H1 (cell line): ENCODE measurements around the gene C16orf89. TPM values are rescaled to one million over a fixed set of nuclear protein-coding genes. Genes with fewer than 3 reads are reported as not detected.

ENCODE experiments used
- CTCF ChIA-PET: fragments of 300-600 bp; sonication (Branson Sonifier 250); formaldehyde crosslinking; loops from one replicate; lab custom pipeline; 2021; ENCODE audit not compliant: partially characterized antibody; lab: Charles Lee
- POLR2A ChIA-PET: fragments of 300-600 bp; sonication (Branson Sonifier 250); formaldehyde crosslinking; loops from one replicate; lab custom pipeline; 2021; ENCODE audit warnings: inconsistent platforms; ENCODE audit not compliant: partially characterized antibody; lab: Charles Lee
- DNase-seq, 2 experiments: peaks; one replicate each; pipeline versions ENCODE4 v3.0.0 to v3.0.0-alpha.2; 2010 to 2022; ENCODE audit warnings: low spot score in 2 of 2, low read depth in 1 of 2, mixed read lengths in 1 of 2
- FAIRE-seq: peaks from 2 replicates; lab custom pipeline; 2011; peaks lifted over from hg19 to GRCh38; lab: Jason Lieb, UNC
- H2AFZ ChIP-seq: 2 replicates; pipeline ENCODE4 v1.8.1; 2012; ENCODE audit warnings: low read length, inconsistent platforms
- H2AK5ac ChIP-seq: 2 replicates; pipeline ENCODE4 v1.6.1; 2013; ENCODE audit warnings: low read depth, low read length
- H2BK120ac ChIP-seq: replicated peaks from 2 replicates; pipeline ENCODE3; 2013; ENCODE audit warnings: low read depth, low read length, inconsistent platforms
- H2BK12ac ChIP-seq: 2 replicates; pipeline ENCODE4 v1.6.1; 2013; ENCODE audit warnings: low read depth, low read length
- H2BK15ac ChIP-seq: 2 replicates; pipeline ENCODE4 v1.6.1; 2013; ENCODE audit warnings: low read length
- H2BK20ac ChIP-seq: 2 replicates; pipeline ENCODE4 v1.6.1; 2013; ENCODE audit warnings: low read length
- H2BK5ac ChIP-seq: 2 replicates; pipeline ENCODE4 v1.6.1; 2013; ENCODE audit warnings: low read depth, low read length
- H3K14ac ChIP-seq: 2 replicates; pipeline ENCODE4 v1.6.1; 2013; ENCODE audit warnings: inconsistent platforms; ENCODE audit not compliant: insufficient read length
- H3K18ac ChIP-seq: 2 replicates; pipeline ENCODE4 v1.6.1; 2013; ENCODE audit warnings: low read length; ENCODE audit errors: extremely low read depth
- H3K23ac ChIP-seq: 2 replicates; pipeline ENCODE4 v1.6.1; 2013; ENCODE audit warnings: inconsistent platforms; ENCODE audit not compliant: insufficient read length
- H3K23me2 ChIP-seq: 2 replicates; pipeline ENCODE4 v1.6.1; 2013; ENCODE audit warnings: low read depth, low read length
- H3K27ac ChIP-seq: 2 replicates; pipeline ENCODE4 v1.6.1; 2011; ENCODE audit warnings: low read depth, low read length, inconsistent platforms
- H3K27me3 ChIP-seq, 4 experiments: replicated peaks in 1 of 4; 1 replicate in 1 of 4; 2 replicates in 3 of 4; pipeline versions ENCODE4 v1.6.1 to v1.8.1; 2011 to 2013; ENCODE audit warnings: low read length in 3 of 4, mild to moderate bottlenecking in 3 of 4, inconsistent platforms in 2 of 4, mixed read lengths in 2 of 4, moderate library complexity in 1 of 4; ENCODE audit not compliant: control insufficient read depth in 3 of 4, insufficient read depth in 3 of 4; ENCODE audit errors: extremely low read depth in 1 of 4
- H3K36me3 ChIP-seq, 4 experiments: 2 replicates each; pipeline versions ENCODE4 v1.6.1 to v1.8.1; 2011 to 2013; ENCODE audit warnings: mild to moderate bottlenecking in 4 of 4, low read length in 3 of 4, moderate library complexity in 2 of 4, control low read depth in 1 of 4, inconsistent platforms in 1 of 4; ENCODE audit not compliant: insufficient read depth in 4 of 4, control insufficient read depth in 2 of 4
- H3K4ac ChIP-seq: replicated peaks from 2 replicates; pipeline ENCODE3; 2013; ENCODE audit warnings: low read length, low read depth, mixed read lengths, inconsistent platforms; ENCODE audit not compliant: insufficient read length
- H3K4me1 ChIP-seq, 4 experiments: replicated peaks in 1 of 4; 1 replicate in 1 of 4; 2 replicates in 3 of 4; pipeline versions ENCODE4 v1.6.1 to v1.8.1; 2011 to 2013; ENCODE audit warnings: low read length in 3 of 4, inconsistent platforms in 2 of 4, mixed read lengths in 1 of 4; ENCODE audit not compliant: insufficient read depth in 4 of 4, control insufficient read depth in 3 of 4
- H3K4me2 ChIP-seq, 2 experiments: 2 replicates each; pipeline versions ENCODE4 v1.6.1 to v1.8.1; 2011 to 2013; ENCODE audit warnings: low read depth in 2 of 2, low read length in 2 of 2, control low read depth in 1 of 2, inconsistent platforms in 1 of 2, mild to moderate bottlenecking in 1 of 2; ENCODE audit not compliant: insufficient read depth in 1 of 2
- H3K4me3 ChIP-seq, 4 experiments: fragments of 200-600, 300-600 bp in 1 of 4; sonication (generic), shearing (Covaris generic), sonication (Bioruptor Twin) in 1 of 4; 2 replicates each; pipeline versions ENCODE4 v1.5.1 to v1.8.1; 2011 to 2016; ENCODE audit warnings: low read length in 4 of 4, low read depth in 3 of 4, control low read depth in 2 of 4, inconsistent platforms in 2 of 4, mild to moderate bottlenecking in 2 of 4, mixed read lengths in 1 of 4, moderate library complexity in 1 of 4; ENCODE audit not compliant: insufficient read depth in 2 of 4; ENCODE audit errors: extremely low read depth in 1 of 4
- H3K56ac ChIP-seq: replicated peaks from 2 replicates; pipeline ENCODE3; 2013; ENCODE audit warnings: low read depth, mild to moderate bottlenecking, mixed read lengths, low read length, inconsistent platforms; ENCODE audit not compliant: insufficient read length
- H3K79me1 ChIP-seq: 2 replicates; pipeline ENCODE4 v1.6.1; 2013; ENCODE audit warnings: low read depth, low read length, control low read depth
- H3K79me2 ChIP-seq, 2 experiments: 2 replicates each; pipeline versions ENCODE4 v1.6.1 to v1.8.1; 2012 to 2013; ENCODE audit warnings: low read length in 2 of 2, mild to moderate bottlenecking in 2 of 2, inconsistent platforms in 1 of 2; ENCODE audit not compliant: insufficient read depth in 2 of 2, control insufficient read depth in 1 of 2
- H3K9ac ChIP-seq, 4 experiments: replicated peaks in 1 of 4; 1 replicate in 1 of 4; 2 replicates in 3 of 4; pipeline versions ENCODE4 v1.6.1 to v1.8.1; 2011 to 2013; ENCODE audit warnings: low read depth in 3 of 4, low read length in 3 of 4, control low read depth in 2 of 4, mild to moderate bottlenecking in 2 of 4, moderate library complexity in 2 of 4, inconsistent platforms in 1 of 4; ENCODE audit errors: extremely low read depth in 1 of 4
- H3K9me3 ChIP-seq, 2 experiments: 2 replicates each; pipeline versions ENCODE4 v1.6.1 to v1.8.1; 2012 to 2013; ENCODE audit warnings: mild to moderate bottlenecking in 2 of 2, moderate library complexity in 2 of 2, control low read depth in 1 of 2, inconsistent platforms in 1 of 2, low read depth in 1 of 2, low read length in 1 of 2, mixed read lengths in 1 of 2; ENCODE audit not compliant: insufficient read depth in 2 of 2
- H4K20me1 ChIP-seq, 2 experiments: replicated peaks in 1 of 2; 2 replicates each; pipeline versions ENCODE3 to v1.8.1; 2011 to 2013; ENCODE audit warnings: inconsistent platforms in 2 of 2, low read length in 2 of 2, mild to moderate bottlenecking in 1 of 2; ENCODE audit not compliant: insufficient read depth in 2 of 2, control insufficient read depth in 1 of 2
- H4K5ac ChIP-seq: 2 replicates; pipeline ENCODE4 v1.6.1; 2013; ENCODE audit warnings: low read length, low read depth, mixed read lengths, inconsistent platforms; ENCODE audit not compliant: insufficient read length
- H4K8ac ChIP-seq: 2 replicates; pipeline ENCODE4 v1.8.0; 2013; ENCODE audit warnings: mild to moderate bottlenecking, moderate library complexity, low read length, inconsistent platforms; ENCODE audit not compliant: insufficient read depth; ENCODE audit errors: extremely low read depth
- H4K91ac ChIP-seq: replicated peaks from 2 replicates; pipeline ENCODE3; 2013; ENCODE audit warnings: low read length, mixed read lengths, inconsistent platforms; ENCODE audit not compliant: insufficient read length
- CBX8 ChIP-seq: fragments of 300-800, 300-1000 bp; sonication (generic); IDR thresholded peaks from 2 replicates; pipeline ENCODE4 v1.7.1; 2016; ENCODE audit warnings: low read depth, low read length, borderline replicate concordance
- CREB1 ChIP-seq: IDR thresholded peaks from 2 replicates; pipeline ENCODE4 v1.6.1; 2012; ENCODE audit warnings: inconsistent platforms
- CTBP2 ChIP-seq: IDR thresholded peaks from 2 replicates; pipeline ENCODE4 v1.7.0; 2011; ENCODE audit warnings: borderline replicate concordance, mild to moderate bottlenecking, moderate library complexity, mixed read lengths, low read length; ENCODE audit not compliant: insufficient read depth, insufficient read length
- NRF1 ChIP-seq: IDR thresholded peaks from 2 replicates; pipeline ENCODE4 v1.6.1; 2011; ENCODE audit warnings: mild to moderate bottlenecking, low read depth, low read length, improper control_type of control experiment
- RNF2 ChIP-seq: fragments of 200-900, 300-1000 bp; sonication (generic); IDR thresholded peaks from 2 replicates; pipeline ENCODE4 v1.7.1; 2016; ENCODE audit warnings: borderline replicate concordance, low read depth, mild to moderate bottlenecking, antibody characterized with exemption, low read length; ENCODE audit not compliant: poor library complexity, severe bottlenecking; ENCODE audit errors: missing control alignments
- SP4 ChIP-seq: IDR thresholded peaks from 2 replicates; pipeline ENCODE4 v1.6.1; 2012; ENCODE audit warnings: low read length, inconsistent platforms
- SUZ12 ChIP-seq: fragments of 200-600 bp; sonication (generic); IDR thresholded peaks from 2 replicates; pipeline ENCODE4 v1.6.1; 2012; ENCODE audit warnings: mild to moderate bottlenecking, inconsistent platforms, low read length, moderate library complexity, mixed read lengths
- TAF1 ChIP-seq: IDR thresholded peaks from 2 replicates; pipeline ENCODE4 v1.6.1; 2011; ENCODE audit warnings: mild to moderate bottlenecking, low read depth, low read length
- WGBS, 2 experiments: shearing (Covaris generic) in 1 of 2; methylation state at CpG; one replicate each; pipeline versions ENCODE4 v1.1.6 to v1.1.7; 2013 to 2015; ENCODE audit warnings: low lambda C conversion rate in 2 of 2, mixed read lengths in 2 of 2, inconsistent platforms in 1 of 2, low coverage in 1 of 2, missing lambda C conversion rate in 1 of 2; ENCODE audit not compliant: insufficient replicate concordance in 2 of 2, insufficient coverage in 1 of 2, insufficient read length in 1 of 2; ENCODE audit errors: extremely low coverage in 1 of 2, missing lambda C conversion rate in 1 of 2; 5-methylcytosine and 5-hydroxymethylcytosine counted together
- polyA plus RNA-seq, 7 experiments: library from polyadenylated mRNA; depleted of rRNA in 3 of 7; stranded (reverse) in 5 of 7; unstranded in 2 of 7; fragments of >200 nt in 5 of 7; fragments of 200-250 nt in 2 of 7; gene quantifications; 1 replicate in 5 of 7; 2 replicates in 1 of 7; 4 replicates in 1 of 7; pipeline versions ENCODE4 v1.2.1 to v1.2.3, GENCODE V29; 2011 to 2013; ENCODE audit warnings: missing spikeins in 2 of 7, mixed read lengths in 2 of 7
- total RNA-seq: library from RNA; stranded (reverse); fragmentation: NEBNext Ultra II Directional; extraction: Animal tissue kit (Norgen Biotek cat#: 25700); gene quantifications from 2 replicates; pipeline ENCODE4 v1.2.1, GENCODE V29; 2021
- TF ChIP-seq, protein P1 (sequence below), 3 experiments: IDR thresholded peaks; 1 replicate in 2 of 3; 2 replicates in 1 of 3; pipeline versions ENCODE4 v1.5.1 to v1.6.1; 2011; ENCODE audit warnings: low read length in 3 of 3, mild to moderate bottlenecking in 3 of 3, inconsistent platforms in 2 of 3, low read depth in 1 of 3, moderate library complexity in 1 of 3; ENCODE audit not compliant: insufficient read depth in 1 of 3; ENCODE audit errors: control extremely low read depth in 1 of 3

Gene C16orf89
- total and polyA plus RNA-seq, 2 of the 8 experiments (the other 6 are each of a cell fraction or from before 2014, with no cell fraction given) = 6.7 to 9.9 TPM

DNA sequence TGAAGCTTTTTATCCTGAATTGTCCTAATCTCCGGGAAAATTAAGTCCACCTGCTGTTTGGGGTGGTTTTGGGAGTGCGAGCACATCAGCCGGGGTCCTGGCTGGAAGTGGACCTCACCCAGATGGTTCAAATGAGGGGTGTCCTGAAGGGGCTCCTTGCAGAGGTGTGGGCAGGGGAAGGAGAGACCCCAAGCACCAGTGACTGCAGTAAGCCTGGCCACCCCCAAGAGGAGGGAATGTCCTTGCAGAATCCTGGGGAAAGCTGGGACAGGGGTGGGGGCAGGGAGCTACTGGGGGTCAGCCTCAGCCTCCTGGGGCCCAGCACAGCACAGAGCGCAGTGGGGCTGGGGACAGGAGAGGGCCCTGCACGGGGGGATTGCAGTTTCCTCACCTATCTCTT, 61.4 kb downstream of the C16orf89 start:
- H4K20me1 ChIP-seq = no peaks in the 10 kb centered on the region
- H3K4ac ChIP-seq = no peak overlapping the region
- H2BK12ac ChIP-seq = no peak overlapping the region
- H2AK5ac ChIP-seq = no peak overlapping the region
- no peak overlapping the region for H3K14ac ChIP-seq
- no peak overlapping the region for H3K23ac ChIP-seq
- H3K18ac ChIP-seq = no peak overlapping the region
- no peak overlapping the region for H4K5ac ChIP-seq
- H4K8ac ChIP-seq = no peak overlapping the region
- no peak for DNase-seq
- ChIA-PET POLR2A (interaction anchor here (1.1 to 1.6 kb wide), 2 partner anchors 13 to 22 kb away, joined by 3 read pairs; no protein-coding TSS in a partner anchor), CTCF (interaction anchor here (1.8 to 3.4 kb wide), 2 partner anchors 20 to 38 kb away, joined by 4 to 10 read pairs; no protein-coding TSS in a partner anchor)
- no peak overlapping the region for H2BK20ac ChIP-seq
- no peak overlapping the region for H3K27ac ChIP-seq
- FAIRE-seq = no peak
- H3K79me1 ChIP-seq = no peaks in the 10 kb centered on the region; the same call in 1 of the 2 replicates
- no peaks in the 10 kb centered on the region for H3K79me2 ChIP-seq
- no peak overlapping the region for H2BK120ac ChIP-seq
- 93% methylated on average over 5 of the region's 5 CpGs; no CpG with 5 or more reads in 1 of the 2 experiments for WGBS, 2 experiments
- no peak overlapping the region for H3K9ac ChIP-seq
- H3K36me3 ChIP-seq = no peaks in the 10 kb centered on the region
- H3K4me1 ChIP-seq = no peaks in the 10 kb centered on the region
- no peak overlapping the region for H2AFZ ChIP-seq
- no peaks in the 10 kb centered on the region for H3K23me2 ChIP-seq
- no peak overlapping the region for H3K4me2 ChIP-seq
- no peaks in the 10 kb centered on the region for H3K27me3 ChIP-seq
- no peak overlapping the region for H3K56ac ChIP-seq
- no peak overlapping the region for H2BK15ac ChIP-seq
- H4K91ac ChIP-seq = no peak overlapping the region
- H3K9me3 ChIP-seq = no peaks in the 10 kb centered on the region
- H3K4me3 ChIP-seq = no peak overlapping the region
- H2BK5ac ChIP-seq = no peak overlapping the region
- TF ChIP-seq NRF1 (no peak), SP4 (no peak), RNF2 (no peak), TAF1 (no peak), CREB1 (no peak), CBX8 (no peak), SUZ12 (no peak), CTBP2 (no peak)
- TF ChIP-seq, protein P1, sequence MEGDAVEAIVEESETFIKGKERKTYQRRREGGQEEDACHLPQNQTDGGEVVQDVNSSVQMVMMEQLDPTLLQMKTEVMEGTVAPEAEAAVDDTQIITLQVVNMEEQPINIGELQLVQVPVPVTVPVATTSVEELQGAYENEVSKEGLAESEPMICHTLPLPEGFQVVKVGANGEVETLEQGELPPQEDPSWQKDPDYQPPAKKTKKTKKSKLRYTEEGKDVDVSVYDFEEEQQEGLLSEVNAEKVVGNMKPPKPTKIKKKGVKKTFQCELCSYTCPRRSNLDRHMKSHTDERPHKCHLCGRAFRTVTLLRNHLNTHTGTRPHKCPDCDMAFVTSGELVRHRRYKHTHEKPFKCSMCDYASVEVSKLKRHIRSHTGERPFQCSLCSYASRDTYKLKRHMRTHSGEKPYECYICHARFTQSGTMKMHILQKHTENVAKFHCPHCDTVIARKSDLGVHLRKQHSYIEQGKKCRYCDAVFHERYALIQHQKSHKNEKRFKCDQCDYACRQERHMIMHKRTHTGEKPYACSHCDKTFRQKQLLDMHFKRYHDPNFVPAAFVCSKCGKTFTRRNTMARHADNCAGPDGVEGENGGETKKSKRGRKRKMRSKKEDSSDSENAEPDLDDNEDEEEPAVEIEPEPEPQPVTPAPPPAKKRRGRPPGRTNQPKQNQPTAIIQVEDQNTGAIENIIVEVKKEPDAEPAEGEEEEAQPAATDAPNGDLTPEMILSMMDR (IDR thresholded peaks at IDR 0.05; ENCODE audit: control extremely low read depth in 1 of 3, insufficient read depth in 1 of 3, low read depth in 1 of 3, low read length in 3 of 3) = no peak
